GM19351 (cell line): Measurements from ENCODE around the gene GRHPR.
"Not testable (repeated sequence)": the region's sequence is repeated elsewhere in the genome, so short reads cannot be mapped to it uniquely, and the experiment has no call there.

Experiments
- ATAC-seq: cut with Tn5 transposase; IDR thresholded peaks from one replicate; pipeline ENCODE4 v1.9.1; 2021; ENCODE audit warnings: mild to moderate bottlenecking, moderate library complexity; ENCODE audit not compliant: unreplicated experiment

The GRHPR gene

DNA sequence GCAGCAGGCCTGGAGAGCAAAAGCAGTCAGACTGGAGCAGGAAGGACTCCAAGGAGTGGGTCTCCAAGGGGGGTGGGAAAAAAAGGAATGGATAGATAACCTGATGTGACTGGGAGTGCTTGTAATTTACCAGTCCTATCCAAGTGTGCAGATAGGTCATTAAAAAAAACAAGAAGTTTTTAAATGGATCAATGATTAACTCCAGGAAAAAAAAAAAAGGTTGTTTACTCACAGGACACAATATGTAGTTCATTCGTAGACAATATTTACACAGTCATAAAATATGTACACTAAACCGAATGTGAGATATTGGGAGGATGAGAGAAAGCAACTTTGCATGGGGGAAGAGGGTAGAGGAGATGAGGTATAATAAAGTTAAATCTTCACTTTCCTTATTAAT, 22.4 kb downstream of the GRHPR start:
- no peak for ATAC-seq

DNA sequence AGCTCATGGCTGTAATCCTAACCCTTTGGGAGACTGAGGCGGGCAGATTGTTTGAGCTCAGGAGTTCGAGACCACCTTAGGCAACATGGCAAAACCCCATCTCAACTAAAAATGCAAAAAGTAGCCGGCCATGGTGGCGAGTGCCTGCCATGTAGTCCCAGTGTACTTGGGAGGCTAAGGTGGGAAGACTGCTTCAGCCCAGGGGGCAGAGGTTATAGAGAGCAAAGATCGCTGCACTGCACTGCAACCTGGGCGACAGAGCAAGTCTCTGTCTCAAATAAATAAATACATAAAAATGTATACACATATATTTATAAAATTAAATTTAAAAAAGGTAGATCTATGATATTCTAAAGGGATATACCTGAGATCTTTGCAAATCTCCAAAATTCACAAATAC, 23.3 kb downstream of the GRHPR start:
- no peak for ATAC-seq

DNA sequence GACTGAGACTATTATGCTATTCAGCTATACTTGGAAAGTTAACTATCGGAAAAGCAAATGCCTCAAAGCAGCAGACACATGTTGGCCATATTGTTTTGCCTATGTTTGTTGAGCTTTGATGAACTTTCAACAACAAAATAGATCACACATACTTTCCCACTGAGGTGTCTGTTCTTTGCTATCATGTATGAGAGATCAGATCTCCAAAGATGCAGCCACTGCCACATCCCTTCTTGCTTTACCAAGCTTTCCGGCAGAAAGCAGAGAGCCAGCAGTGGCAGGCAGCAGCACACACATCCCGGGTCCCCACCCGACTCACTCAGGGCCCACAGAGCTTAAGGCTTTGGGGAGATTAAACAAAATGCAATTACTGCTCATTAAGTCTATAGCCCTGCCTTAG, 23.9 kb downstream of the GRHPR start:
- ATAC-seq: no peak

DNA sequence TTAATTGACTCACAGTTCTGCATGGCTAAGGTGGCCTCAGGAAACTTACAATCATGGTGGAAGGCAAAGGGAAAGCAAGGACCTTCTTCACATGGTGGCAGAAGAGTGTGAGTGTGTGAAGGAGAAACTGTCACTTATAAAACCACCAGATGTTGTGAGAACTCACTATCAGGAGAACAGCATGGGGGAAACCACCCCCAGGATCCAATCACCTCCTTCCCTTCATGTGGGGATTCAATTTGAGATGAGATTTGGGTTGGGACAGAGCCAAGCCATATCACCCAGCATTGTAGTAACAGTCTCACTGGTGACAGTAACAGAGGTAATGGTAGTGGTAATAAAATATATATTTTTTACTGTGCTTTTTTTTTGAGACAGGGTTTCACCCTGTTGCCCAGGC, 24.6 kb downstream of the GRHPR start:
- ATAC-seq: no peak

DNA sequence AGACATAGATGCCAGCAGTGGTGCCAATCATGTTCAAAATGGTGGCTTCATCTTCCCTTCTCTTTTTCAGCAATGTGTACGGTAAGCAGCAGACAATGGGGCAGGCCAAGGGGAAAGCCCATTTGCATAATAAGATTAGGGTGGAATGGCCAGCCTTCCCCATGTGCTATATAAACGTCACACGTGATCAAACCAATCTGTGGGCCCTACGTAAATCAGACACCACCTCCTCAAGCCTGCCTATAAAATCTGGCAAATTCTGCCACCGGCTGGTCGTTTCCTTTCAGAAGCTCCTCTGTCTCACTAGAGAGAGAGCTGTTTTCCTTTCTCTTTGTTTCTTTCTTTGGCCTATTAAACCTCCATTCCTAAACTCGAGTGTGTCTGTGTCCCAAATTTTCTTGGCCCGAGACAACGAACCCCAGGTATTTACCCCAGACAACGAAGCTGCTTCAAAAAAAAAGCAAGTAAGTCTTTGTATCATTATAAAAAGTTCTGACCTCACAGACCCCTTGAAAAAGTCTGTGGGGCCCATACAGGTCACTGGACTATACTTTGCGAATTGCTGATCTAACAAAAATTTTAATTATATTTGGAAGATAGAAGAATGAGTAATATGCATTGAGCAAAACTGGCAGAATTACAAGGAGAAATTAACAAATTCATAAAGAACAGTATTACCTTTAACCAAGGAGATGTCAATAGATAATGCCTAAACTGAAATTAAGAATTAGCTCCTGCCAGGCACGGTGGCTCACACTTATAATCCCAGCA, 27.6 kb downstream of the GRHPR start:
- no peak for ATAC-seq

DNA sequence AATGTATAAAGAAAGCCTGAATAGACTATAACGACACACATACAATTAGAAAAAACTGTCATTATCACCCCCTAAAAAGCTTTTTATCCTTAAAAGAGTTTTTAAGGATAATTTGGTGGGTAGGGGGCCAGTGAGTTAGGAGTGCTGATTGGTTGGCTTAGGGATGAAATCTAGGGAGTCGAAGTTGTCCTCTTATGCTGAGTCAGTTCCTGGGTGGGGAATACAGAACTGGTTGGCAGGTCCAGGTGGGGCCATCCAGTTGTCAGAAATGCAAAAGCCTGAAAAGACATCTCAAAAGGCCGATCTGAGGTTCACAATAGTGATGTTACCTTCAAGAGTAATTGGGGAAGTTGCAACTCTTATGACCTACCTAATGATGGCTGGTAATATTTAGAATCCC, 29.1 kb downstream of the GRHPR start:
- no peak for ATAC-seq

DNA sequence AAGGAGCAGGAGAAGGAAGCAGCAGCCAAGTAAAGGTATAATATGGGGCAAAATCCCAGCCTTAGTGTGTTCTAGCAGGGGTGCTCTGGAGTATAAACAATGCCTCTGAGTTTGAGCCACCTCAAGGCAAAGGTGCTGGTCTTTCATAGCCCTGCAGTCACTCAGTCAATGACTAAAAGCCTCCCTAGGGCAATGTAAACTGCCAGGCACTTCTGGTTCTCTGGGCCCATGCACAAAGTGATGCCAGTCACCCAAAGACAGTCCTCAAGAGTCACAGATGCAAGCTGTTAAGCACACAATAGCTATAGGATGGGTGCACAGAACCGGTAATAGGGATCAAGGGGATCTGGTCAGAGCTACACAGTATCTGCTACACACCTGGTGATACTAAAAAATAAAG, 30.1 kb downstream of the GRHPR start:
- no peak for ATAC-seq

DNA sequence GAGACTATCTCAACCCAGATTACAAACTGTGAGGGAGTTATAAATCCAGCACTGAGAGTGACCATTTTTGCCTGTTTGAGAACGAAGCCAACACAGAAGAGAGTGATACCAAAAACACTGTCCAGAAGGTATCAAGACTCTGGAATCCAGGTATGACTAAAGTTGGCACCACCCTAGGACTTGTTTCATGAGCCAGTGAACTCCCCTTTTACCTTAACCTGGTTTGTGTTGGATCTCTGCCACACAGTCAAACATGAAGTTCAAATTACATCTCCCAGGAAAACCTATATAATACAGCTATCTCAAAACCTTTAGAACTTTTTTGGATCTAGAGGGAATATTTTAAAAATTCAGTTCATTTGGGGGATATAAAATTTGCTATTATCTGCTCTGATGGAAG, 31.3 kb downstream of the GRHPR start:
- no peak for ATAC-seq

DNA sequence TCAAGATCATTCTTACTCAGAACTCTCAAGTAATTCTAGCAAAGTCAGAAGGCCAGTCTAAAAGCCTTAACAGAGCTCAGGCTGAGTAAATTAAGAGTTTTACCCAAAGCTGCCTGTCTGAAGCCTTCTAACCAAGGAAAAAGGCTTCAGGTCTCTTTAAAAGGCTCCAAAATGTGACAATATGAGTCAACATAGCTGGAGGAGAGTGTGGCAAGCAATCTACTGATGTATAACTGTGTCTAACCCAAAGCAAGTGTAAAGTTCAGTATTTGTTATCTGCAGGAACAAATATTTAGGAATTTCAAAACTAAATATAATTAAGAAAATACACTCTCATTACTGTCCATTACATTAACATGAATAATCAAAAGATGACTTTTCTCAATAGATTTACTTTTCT, 31.7 kb downstream of the GRHPR start:
- no peak for ATAC-seq

DNA sequence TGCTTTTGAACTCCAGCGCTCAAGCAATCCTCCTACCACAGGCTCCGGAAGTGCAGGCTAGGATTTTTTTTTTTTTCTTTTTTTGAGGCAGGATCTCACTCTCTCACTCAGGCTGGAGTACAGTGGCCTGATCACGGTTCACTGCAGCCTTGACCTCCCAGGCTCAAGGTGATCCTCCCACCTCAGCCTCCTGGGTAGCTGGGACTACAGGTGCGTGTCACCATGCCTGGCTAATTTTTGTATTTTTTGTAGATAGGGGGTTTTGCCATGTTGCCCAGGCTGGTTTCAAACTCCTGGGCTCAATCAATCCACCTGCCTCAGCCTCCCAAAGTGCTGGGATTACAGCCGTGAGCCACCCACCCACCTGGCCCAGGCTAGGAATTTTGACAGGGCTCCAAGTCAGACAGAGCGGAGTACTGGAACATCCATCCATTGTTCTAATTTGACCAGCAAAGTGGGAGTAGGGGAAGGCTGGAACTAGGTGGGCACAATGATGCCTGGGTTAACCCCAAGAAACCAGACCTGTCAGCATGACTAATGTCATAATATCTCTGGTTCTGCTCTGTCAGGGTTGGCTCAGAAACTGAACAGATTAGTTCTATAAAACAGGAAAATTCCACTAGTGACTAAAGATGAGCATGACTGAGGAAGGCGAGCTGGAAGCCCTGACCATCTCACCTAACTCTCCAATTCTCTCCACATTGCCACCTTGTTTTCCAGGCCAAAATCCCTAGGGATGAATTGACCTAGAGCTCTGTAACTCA, 33.6 kb downstream of the GRHPR start:
- ATAC-seq: no peak

DNA sequence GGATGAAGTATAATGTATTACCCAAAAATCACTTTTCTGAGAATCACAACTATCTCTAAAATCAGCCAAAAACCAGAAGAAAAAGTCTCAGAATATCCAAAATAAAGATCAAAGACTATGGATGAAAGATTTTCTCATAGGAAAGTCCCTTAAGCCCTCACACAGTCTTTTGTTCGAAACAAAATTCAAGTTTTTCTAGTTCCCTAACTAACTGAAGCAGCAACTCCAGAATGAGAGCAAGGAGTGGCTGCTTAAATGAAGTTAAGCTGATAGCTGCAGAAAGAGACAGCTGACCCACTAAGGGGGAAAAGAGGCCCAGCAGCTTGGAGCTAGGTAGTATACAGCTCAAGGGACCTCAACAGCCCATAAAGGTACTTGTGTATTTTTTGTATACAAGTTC, 34.3 kb downstream of the GRHPR start:
- ATAC-seq: no peak

DNA sequence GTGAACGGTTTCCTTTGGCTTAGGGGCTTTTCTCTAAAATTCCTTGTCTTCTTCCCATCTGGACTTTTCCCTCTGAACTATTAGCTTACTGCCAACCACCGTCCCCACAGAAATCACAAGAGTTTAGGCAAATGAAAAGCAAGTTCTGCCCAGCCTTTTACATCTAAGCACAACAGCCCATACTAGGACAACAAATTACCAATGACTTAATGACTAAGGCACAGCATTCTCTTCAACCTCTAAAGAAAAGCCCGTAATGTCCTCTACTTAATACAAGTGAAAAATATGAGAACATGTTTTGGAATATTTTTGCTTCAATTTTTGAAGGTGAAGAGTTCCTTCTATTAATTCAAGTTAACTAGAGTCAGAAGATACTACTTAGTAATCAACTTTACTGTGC, 41.5 kb downstream of the GRHPR start:
- no peak for ATAC-seq

DNA sequence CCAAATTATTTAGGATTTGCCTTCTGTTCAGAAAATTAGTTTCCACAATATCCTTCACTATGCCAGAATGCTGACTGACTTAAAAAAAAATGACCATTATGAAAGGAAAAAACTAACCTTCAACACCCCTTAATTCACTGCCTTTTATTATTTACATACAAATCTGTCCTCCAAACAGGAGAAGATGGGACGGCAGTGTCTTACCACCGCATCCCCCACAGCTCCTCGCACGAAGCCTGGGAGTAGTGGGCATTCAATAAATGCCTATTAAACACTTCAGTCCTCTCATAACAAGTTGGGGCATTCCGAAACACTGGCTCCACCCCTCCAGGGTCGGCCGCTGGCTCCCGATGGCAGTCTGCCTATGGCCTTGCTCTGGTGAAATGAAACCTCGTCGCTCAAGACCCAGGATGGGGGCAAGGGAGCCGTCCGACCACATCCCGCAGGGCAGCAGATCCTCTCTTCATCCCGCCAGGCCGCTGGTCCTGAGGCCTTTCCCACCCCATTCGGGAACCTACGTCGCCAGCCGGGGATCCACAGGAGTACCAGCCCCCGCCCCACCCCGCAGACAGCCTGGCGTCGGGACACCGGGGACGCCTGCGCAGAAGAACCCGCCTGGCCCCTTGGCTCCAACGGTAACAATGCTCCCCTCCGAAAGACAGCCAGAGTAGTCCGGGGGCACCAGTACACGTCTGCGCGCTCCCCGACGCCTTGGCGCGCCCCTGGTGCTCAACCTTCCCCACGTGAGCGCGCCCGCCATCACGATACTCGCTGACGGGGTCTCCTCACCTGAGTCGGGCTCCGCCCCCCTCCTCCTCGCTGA, 42.1 kb downstream of the GRHPR start:
- ATAC-seq: peak; percentile 14

DNA sequence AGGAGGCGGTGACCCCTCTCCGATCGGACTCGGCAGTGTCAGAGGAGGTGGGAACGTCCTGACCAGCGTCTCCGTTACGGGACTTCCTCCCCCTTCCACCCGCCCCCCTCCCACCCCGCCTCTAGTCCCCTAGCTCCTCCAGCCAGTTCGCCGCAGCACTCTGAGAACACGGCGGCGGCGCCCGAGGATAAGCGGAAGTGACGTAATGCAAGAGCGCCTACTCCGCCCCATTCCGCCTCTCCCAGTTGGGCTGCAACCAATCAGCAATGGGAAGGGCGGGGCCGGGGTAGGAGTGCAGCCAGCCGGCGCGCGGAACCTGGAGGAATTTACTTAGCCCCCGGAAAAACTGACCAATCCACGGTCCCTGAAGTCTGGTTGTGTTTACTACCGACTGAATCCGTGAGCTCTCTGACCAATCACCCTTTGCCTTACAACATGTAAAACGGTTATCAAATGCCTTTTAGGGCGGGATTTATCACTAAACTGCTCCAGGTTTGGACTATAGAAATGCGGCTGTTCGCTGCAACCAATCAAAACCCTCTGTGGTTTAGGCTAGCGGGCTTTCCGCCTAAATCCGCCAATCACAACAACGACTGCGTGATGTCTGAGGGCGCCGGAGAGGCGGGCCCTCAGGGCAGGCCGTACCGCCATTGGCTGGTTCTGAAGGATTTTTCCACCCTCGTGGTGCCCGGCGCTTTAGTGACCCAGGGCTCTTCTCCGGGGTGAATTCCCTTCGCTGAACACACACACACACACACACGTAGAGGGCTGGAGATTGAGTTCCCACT, 42.9 kb downstream of the GRHPR start, which contains the start of gene ZBTB5:
ZBTB5 (minus strand) TSS at position 202 of the 788 bp plus-strand sequence. CDS start 22,899 bp downstream, outside the sequence.
- ATAC-seq: peak; percentile 75

DNA sequence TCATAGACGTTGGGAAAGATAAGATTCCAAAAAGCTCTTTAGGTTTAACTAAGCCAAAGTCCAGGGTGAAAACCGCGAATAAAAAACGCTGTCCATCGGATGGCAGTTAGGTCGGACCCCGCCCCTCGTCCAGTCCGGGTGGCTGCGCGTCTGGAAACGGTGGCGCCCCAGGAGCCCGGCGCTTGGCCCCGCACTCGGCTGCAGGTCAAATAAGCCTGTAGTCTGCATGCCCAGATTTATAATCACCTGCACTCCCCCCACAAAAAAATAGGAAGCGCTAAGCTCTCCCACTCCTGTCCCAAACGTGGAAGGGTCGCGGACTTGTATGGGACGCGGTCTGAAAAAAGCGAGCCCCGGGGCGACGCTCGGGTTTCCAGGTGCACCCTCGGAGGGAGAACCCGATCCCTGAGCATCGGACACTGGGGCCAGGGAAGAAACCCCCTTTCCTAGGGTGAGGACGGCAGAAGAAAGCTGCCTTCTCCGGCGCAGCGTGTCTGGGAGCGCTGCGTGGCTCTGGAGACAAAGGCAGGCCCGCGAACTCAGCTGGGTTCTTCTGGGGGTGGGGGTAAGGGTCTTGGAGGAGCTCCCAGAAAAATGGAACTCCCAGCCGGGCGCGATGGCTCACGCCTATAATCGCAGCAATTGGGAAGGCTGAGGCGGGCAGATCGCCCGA, 43.7 kb downstream of the GRHPR start:
- no peak for ATAC-seq

DNA sequence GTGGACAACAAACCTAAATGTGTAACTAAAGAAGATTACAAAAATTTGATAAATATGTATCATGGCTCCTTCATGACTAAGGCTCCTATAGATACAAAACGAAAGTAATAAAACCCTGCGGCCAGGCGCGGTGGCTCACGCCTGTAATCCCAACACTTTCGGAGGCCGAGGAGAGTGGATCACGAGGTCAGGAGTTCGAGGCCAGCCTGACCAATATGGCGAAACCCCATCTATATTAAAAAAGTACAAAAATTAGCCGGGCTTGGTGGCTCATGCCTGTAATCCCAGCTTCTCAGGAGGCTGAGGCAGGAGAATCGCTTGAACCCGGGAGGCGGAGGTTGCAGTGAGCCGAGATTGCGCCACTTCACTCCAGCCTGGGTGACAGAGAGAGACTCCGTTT, 45.0 kb downstream of the GRHPR start:
- not testable (repeated sequence) for ATAC-seq

DNA sequence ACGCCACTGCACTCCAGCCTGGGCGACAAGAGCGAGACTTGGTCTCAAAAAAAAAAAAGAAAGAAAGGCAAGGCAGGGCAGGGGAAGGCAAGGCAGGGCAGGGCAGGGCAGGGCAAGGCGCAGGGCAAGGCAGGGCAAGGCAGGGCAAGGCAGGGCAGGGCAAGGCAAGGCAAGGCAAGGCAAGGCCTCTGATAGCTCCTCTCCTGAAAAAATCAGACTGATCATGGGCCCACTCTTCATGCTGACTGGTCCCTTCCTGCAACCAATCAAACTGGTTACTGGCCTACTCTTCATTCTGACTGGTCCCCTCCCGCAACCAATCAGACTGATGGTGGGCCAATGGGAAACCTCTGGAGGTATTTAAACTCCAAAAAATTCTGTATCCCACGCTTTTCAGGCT, 46.1 kb downstream of the GRHPR start:
- ATAC-seq: no peak

DNA sequence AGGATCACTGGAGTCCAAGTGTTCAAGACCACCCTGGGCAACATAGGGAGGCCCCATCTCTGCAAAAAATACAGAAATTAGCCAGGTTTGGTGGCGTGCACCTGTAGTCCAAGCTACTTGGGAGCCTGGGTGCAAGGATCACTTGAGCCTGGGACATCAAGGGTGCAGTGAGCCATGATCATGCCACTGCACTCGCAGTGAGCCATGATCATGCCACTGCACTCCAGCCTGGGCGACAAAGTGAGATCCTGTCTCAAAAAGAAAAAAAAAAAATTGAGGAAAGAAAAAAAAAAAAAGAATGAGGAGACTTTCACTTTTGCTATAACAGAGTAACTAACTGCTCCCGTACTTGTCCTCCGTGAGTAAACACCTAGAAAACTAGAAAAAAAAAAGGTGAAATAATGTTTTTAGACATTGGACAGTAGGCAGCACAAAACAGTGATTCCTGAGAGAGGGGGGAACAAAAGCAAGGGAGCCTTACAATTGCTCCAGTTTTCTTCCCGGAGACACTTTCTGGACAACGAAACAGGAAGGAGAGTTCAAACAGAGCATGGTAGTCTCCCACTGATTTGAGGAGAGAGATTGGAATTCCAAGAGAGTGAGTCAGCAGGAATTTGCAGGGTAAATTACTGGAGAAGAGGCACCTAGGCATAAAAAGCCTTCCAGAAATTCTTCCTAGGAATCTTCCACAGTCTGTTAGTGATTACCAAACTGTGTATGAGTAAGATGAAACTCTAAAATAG, 49.6 kb downstream of the GRHPR start:
- no peak for ATAC-seq

DNA sequence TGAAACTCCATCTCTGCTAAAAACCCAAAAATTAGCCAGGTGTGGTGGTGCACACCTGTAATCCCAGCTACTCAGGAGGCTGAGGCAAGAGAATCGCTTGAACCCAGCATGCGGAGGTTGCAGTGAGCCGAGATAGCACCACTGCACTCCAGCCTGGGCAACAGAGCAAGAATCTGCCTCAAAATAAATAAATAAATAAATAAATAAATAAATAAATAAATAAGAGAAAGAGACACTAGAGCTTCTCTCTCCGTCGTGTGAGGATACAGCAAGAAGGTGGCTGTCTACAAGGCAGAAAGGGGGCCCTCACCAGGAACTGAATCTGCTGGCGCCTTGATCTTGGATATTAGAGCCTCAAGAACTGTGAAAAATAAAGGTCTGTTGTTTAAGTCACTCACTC, 51.5 kb downstream of the GRHPR start:
- not testable (repeated sequence) for ATAC-seq
